Stimulated activated CD4-positive, alpha-beta T cell treated with anti-CD3 and anti-CD28 coated beads, TNF-alpha, amount 100 ng/mL, for 4 hours (primary cell): ENCODE results near the gene RANBP3.

Source experiments
- DNase-seq, 3 experiments: peaks; one replicate each; pipeline ENCODE4 v3.0.0-alpha.2; 2020; ENCODE audit warnings: low read depth in 3 of 3

Gene RANBP3

GRCh38 chr19:5926641-5927440, 51.1 kb downstream of the RANBP3 start:
- no peak for DNase-seq

GRCh38 chr19:5925830-5926427, 52.0 kb downstream of the RANBP3 start:
- no peak for DNase-seq

GRCh38 chr19:5923356-5923755, 54.6 kb downstream of the RANBP3 start:
- DNase-seq = no peak

- DNase-seq = no peak
Measured at GRCh38 chr19:5922161-5922545, 55.8 kb downstream of the RANBP3 start.

- no peak for DNase-seq
Measured at GRCh38 chr19:5921516-5922160, 56.3 kb downstream of the RANBP3 start.

- no peak for DNase-seq
Measured at GRCh38 chr19:5918463-5919079, 59.4 kb downstream of the RANBP3 start.

GRCh38 chr19:5917431-5918107, 60.4 kb downstream of the RANBP3 start:
- DNase-seq = no peak

GRCh38 chr19:5916181-5916708, 61.7 kb downstream of the RANBP3 start:
- no peak for DNase-seq

- DNase-seq = no peak
Measured at GRCh38 chr19:5915782-5916165, 62.2 kb downstream of the RANBP3 start.

- no peak for DNase-seq
Measured at GRCh38 chr19:5914946-5915781, 62.8 kb downstream of the RANBP3 start.

GRCh38 chr19:5914358-5914774, 63.6 kb downstream of the RANBP3 start:
- no peak for DNase-seq

GRCh38 chr19:5913739-5914357, 64.1 kb downstream of the RANBP3 start, which contains the start of gene CAPS:
Gene CAPS, plus strand, starts transcription at chr19:5914254. Its CDS starts 153 bp downstream, at chr19:5914407.
- no peak for DNase-seq

- no peak for DNase-seq
Measured at GRCh38 chr19:5911366-5911765, 66.6 kb downstream of the RANBP3 start.

GRCh38 chr19:5910638-5910907, 67.4 kb downstream of the RANBP3 start:
- DNase-seq = no peak

- no peak for DNase-seq
Measured at GRCh38 chr19:5908773-5909442, 69.0 kb downstream of the RANBP3 start.

- DNase-seq = no peak
Measured at GRCh38 chr19:5907241-5907640, 70.7 kb downstream of the RANBP3 start.

GRCh38 chr19:5905114-5905778, 72.7 kb downstream of the RANBP3 start:
- no peak for DNase-seq

- DNase-seq = peak; percentile 99 to 100 (median 99)
Measured at GRCh38 chr19:5904352-5905113, 73.4 kb downstream of the RANBP3 start, which contains the start of gene VMAC. Gene VMAC, plus strand, starts transcription at chr19:5904872. Its CDS starts 19 bp downstream, at chr19:5904891.
